ENCODE measurements around the gene ADGRF5. TPM values are rescaled to one million over a fixed set of nuclear protein-coding genes. Genes with fewer than 3 reads are reported as not detected.

Gene ADGRF5
- total RNA-seq (10 to 100 TPM in 1 of 4 donors, 1 to 10 TPM in 3; 7.3 to 15.0 (median 9.0) TPM), polyA plus RNA-seq (1 to 10 TPM; 1.2 to 3.3 (median 1.4) TPM)

GRCh38 chr6:46921731-46922130 lies at the start of gene ADGRF5:
TSS of gene ADGRF5 (minus strand) at chr6:46921938. CDS start at chr6:46906762, 15,176 bp downstream.
- Histone ChIP-seq H3K27me3 (no peaks in the 10 kb centered on the region), H3K4me1 (no peaks in the 10 kb centered on the region), H3K27ac (peak within 1 kb of the TSS in 3 of 4 donors; percentile 34 to 53 (median 45)), H3K4me3 (peak within 1 kb of the TSS in 2 of 4 donors; percentile 11 to 12), H3K9me3 (no peaks in the 10 kb centered on the region), H3K36me3 (no peaks in the 10 kb centered on the region)
- WGBS, 2 donors: 91 to 95% methylated on average over 13 of the region's 13 CpGs
- intact Hi-C loops (cut with DNase I): no loop called here
- TF ChIP-seq POLR2A (IDR thresholded peaks at IDR 0.05) (no peak), EP300 (IDR thresholded peaks at IDR 0.05) (no peak), POLR2AphosphoS5 (IDR thresholded peaks at IDR 0.05) (no peak)
- no peak for DNase-seq

- intact Hi-C loops (cut with DNase I): no loop called here
- no peak for TF ChIP-seq EP300 (IDR thresholded peaks at IDR 0.05)
- TF ChIP-seq, protein P1, sequence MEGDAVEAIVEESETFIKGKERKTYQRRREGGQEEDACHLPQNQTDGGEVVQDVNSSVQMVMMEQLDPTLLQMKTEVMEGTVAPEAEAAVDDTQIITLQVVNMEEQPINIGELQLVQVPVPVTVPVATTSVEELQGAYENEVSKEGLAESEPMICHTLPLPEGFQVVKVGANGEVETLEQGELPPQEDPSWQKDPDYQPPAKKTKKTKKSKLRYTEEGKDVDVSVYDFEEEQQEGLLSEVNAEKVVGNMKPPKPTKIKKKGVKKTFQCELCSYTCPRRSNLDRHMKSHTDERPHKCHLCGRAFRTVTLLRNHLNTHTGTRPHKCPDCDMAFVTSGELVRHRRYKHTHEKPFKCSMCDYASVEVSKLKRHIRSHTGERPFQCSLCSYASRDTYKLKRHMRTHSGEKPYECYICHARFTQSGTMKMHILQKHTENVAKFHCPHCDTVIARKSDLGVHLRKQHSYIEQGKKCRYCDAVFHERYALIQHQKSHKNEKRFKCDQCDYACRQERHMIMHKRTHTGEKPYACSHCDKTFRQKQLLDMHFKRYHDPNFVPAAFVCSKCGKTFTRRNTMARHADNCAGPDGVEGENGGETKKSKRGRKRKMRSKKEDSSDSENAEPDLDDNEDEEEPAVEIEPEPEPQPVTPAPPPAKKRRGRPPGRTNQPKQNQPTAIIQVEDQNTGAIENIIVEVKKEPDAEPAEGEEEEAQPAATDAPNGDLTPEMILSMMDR (IDR thresholded peaks at IDR 0.05): no peak
- no peak for TF ChIP-seq POLR2AphosphoS5 (IDR thresholded peaks at IDR 0.05)
- no peak for TF ChIP-seq POLR2A (IDR thresholded peaks at IDR 0.05)
- WGBS, 2 donors: 54 to 72% methylated on average over 1 of the region's 1 CpG
These were observed 47.5 kb upstream of the ADGRF5 start for GRCh38 chr6:46969206-46969605.

GRCh38 chr6:46967826-46968349 lies 46.1 kb upstream of the ADGRF5 start:
- DNase-seq: no peak
- H3K36me3 ChIP-seq: no peaks in the 10 kb centered on the region

More at GRCh38 chr6:46969206-46969605, 47.5 kb upstream of the ADGRF5 start:
- Histone ChIP-seq H3K4me1 (no peaks in the 10 kb centered on the region), H3K9me3 (no peaks in the 10 kb centered on the region), H3K27me3 (no peaks in the 10 kb centered on the region), H3K4me3 (no peak overlapping the region), H3K27ac (no peak overlapping the region), H3K36me3 (no peaks in the 10 kb centered on the region)
- no peak for DNase-seq

GRCh38 chr6:46964716-46965519 lies 43.2 kb upstream of the ADGRF5 start:
- intact Hi-C loops (cut with DNase I): no loop called here
- H3K27me3 ChIP-seq: no peaks in the 10 kb centered on the region
- H3K4me3 ChIP-seq: no peak overlapping the region
- DNase-seq: no peak
- 76 to 83% methylated on average over 12 of the region's 12 CpGs for WGBS, 2 donors
- TF ChIP-seq POLR2A (IDR thresholded peaks at IDR 0.05) (no peak), EP300 (IDR thresholded peaks at IDR 0.05) (no peak), POLR2AphosphoS5 (IDR thresholded peaks at IDR 0.05) (no peak)
- TF ChIP-seq, protein P1 (IDR thresholded peaks at IDR 0.05): no peak
- H3K9me3 ChIP-seq: no peaks in the 10 kb centered on the region
- H3K36me3 ChIP-seq: no peaks in the 10 kb centered on the region
- no peak overlapping the region for H3K27ac ChIP-seq
- H3K4me1 ChIP-seq: no peaks in the 10 kb centered on the region

More at GRCh38 chr6:46967826-46968349, 46.1 kb upstream of the ADGRF5 start:
- TF ChIP-seq EP300 (IDR thresholded peaks at IDR 0.05) (no peak), POLR2A (IDR thresholded peaks at IDR 0.05) (no peak), POLR2AphosphoS5 (IDR thresholded peaks at IDR 0.05) (no peak)
- TF ChIP-seq, protein P1 (IDR thresholded peaks at IDR 0.05): no peak
- Histone ChIP-seq H3K4me1 (no peaks in the 10 kb centered on the region), H3K9me3 (no peaks in the 10 kb centered on the region), H3K27me3 (no peaks in the 10 kb centered on the region), H3K4me3 (no peak overlapping the region), H3K27ac (no peak overlapping the region)
- intact Hi-C loops (cut with DNase I): no loop called here

DNA sequence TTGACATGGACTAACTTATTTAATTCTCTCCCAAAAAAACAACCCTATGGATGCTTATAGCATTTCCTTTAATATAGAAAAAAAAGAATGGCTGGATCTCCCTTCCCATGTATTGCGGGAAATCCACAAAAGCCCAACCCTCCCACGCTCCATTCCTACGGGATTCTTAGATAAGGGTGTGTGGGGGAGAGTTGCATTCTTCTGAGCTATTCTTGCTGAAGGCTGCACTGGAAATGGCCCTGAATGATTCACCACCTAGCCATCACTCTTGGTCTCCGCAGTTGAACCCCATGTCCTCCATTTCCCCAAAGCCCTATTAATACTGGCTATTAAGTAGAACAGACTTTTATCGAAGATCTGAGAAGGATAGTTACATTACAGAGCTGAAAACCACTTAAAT lies 41.9 kb upstream of the ADGRF5 start:
- Histone ChIP-seq H3K27me3 (no peaks in the 10 kb centered on the region), H3K36me3 (no peaks in the 10 kb centered on the region), H3K4me1 (no peaks in the 10 kb centered on the region), H3K9me3 (no peaks in the 10 kb centered on the region), H3K27ac (no peak overlapping the region), H3K4me3 (no peak overlapping the region)
- intact Hi-C loops (cut with DNase I): no loop called here
- TF ChIP-seq, protein P1 (IDR thresholded peaks at IDR 0.05): no peak
- TF ChIP-seq POLR2A (IDR thresholded peaks at IDR 0.05): no peak
- TF ChIP-seq EP300 (IDR thresholded peaks at IDR 0.05): no peak
- no peak for TF ChIP-seq POLR2AphosphoS5 (IDR thresholded peaks at IDR 0.05)
- WGBS, 2 donors: 82 to 95% methylated on average over 5 of the region's 5 CpGs
- no peak for DNase-seq

Measured in sigmoid colon (tissue), 7 donors.